ENCODE data around the gene MORF4L1.
"Not testable (repeated sequence)": the region's sequence is repeated elsewhere in the genome, so short reads cannot be mapped to it uniquely, and the experiment has no call there.

MORF4L1 gene

DNA sequence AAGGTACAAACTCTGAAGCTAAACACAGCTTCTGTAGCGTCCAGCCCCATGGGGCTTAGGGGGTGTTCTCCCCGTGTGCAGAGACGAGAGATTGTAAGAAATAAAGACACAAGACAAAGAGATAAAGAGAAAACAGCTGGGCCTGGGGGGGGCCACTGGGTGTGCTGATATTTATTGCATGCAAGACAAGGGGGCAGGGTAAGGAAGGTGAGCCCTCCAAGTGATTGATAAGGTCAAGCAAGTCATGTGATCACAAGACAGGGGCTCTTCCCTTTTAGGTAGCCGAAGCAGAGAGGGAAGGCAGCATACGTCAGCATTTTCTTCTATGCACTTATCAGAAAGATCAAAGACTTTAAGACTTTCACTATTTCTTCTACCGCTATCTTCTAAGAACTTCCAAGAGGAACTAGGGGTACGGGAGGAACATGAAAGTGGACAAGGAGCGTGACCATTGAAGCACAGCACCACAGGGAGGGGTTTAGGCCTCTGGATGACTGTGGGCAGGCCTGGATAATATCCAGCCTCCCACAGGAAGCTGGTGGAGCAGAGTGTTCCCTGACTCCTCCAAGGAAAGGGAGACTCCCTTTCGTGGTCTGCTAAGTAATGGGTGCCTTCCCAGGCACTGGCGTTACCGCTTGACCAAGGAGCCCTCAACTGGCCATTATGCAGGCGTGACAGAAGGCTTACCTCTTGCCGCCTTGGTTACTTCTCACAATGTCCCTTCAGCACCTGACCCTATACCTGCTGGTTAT, 29.8 kb downstream of the MORF4L1 start:
- not testable (repeated sequence) for DNase-seq

GRCh38 chr15:78904599-78905358, 32.1 kb downstream of the MORF4L1 start:
- DNase-seq = no peak

GRCh38 chr15:78906316-78906620, 33.6 kb downstream of the MORF4L1 start:
- DNase-seq = peak; percentile 38

- no peak for DNase-seq
These were observed 34.9 kb downstream of the MORF4L1 start for GRCh38 chr15:78907577-78907976.

DNA sequence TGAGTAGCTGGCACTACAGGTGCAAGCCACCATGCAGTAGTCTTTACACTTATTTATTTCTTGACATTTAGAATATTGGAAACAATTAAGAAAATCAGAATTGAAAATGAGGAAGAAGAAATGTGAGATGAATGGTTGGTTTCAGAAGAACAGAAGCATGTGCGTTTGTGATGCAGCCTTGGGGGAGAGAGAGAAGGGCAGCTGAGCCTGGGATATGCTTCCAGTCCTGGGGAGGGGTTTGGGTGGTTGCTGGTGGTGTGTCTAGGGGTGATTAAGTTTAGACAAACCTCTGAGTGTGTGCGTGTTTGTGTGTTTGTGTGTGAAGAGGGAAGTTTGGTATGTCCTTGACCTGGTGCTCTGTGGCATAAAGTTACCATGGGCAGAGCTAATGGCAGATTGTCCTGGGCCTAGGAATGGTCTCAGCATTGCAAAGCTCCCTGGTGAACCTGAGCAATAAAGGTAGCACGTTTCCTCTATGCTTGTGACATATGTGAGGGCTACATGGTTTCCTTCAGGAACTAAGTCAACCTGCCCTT, 36.5 kb downstream of the MORF4L1 start:
- no peak for DNase-seq

GRCh38 chr15:78909791-78910228, 37.1 kb downstream of the MORF4L1 start:
- peak; percentile 57 for DNase-seq

DNA sequence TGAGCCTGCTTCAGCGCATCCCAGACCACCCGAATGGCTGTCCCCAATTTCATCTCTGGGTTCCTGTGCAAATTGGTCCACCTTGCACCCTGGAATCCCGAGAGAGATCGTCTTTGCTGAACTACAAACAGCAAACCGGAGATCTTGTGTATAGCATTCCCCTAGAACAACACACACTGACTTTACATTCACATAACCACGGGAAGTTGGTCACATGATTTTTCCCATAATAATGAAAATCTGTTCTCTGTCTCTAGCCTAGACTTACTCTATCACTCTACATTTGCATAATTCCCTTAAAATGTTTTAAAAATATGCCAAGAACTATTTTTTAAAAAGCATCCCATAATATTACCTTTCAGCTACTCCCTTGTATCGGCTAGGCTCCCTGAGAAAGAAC, 37.6 kb downstream of the MORF4L1 start:
- DNase-seq = no peak

DNA sequence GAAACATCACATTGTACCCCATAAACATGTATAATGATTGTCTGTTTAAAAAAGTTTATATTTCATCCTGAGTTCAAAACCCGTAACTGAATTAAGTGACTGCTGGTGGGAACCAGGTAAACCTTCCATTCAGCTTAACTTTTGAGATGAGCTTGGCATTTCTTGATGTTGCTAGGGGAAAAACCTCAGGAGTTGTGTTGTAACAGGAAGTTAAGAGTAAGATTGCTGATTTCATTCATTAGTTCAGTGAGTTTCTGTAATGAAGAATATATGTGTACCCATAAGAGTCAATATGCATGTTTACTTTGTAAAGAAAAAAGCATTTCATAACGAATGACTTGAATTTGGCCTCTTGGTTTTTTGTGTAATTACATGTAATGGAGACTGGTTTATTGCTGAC, 39.6 kb downstream of the MORF4L1 start:
- DNase-seq = no peak

DNA sequence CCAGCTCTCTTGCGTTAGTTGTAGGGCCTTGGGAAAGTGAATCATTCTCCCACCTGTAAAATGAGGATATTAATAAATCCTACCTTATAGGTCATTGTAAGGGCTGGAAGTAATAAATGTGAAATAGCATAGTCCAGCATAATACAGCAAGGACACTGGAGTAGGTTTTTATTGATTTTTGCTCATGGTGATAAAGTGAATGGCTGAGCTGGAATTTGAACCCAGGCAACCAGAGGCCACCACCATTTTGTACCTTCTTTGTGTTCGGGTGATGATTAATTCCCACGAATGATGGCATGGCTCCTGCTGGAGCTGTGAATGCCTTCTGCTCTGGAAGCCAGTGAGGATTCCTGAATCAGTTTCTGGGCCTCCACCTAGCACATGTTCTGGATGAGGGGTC, 40.3 kb downstream of the MORF4L1 start:
- no peak for DNase-seq

DNA sequence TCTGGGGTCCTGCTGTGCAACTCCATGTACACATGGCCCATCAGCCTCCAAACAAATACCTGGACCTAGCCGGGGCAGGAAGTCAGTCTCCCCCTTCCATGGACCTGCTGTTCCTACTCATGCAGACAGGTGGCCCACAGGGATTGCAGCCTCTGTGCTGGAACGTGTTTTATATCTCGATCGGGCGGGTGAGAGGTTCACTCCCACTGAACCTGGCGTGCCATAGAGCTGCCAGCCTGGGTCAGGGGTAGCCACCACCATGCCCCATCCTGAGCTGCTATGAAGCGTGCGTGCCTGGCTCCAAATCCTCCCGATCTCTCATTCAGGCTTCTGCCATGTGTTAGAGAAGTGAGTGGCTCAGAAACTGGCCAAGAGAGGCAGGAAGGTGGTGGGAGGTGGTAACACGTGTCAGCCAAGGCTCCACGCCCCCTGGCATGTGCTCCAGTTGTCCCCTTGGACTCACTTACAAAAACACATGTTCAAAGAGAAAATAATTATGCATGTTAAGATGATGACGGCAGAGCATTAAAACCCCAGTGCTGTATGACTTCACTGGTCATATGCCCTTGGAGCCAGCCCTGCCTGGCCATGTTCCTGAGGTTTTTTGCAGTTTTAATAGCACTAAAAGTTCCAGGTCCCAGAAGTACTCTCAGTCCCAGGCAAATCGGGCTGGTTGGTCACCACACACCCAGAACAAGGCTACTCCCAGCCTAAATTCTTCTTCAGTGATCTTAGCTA, 41.5 kb downstream of the MORF4L1 start:
- DNase-seq = no peak

- peak; percentile 32 for DNase-seq
These were observed 42.8 kb downstream of the MORF4L1 start for GRCh38 chr15:78915341-78916087.

GRCh38 chr15:78916088-78916487, 43.4 kb downstream of the MORF4L1 start:
- DNase-seq = no peak

GRCh38 chr15:78917888-78918287, 45.2 kb downstream of the MORF4L1 start:
- DNase-seq = no peak

- DNase-seq = no peak
These were observed 48.8 kb downstream of the MORF4L1 start for GRCh38 chr15:78921517-78921916.

DNA sequence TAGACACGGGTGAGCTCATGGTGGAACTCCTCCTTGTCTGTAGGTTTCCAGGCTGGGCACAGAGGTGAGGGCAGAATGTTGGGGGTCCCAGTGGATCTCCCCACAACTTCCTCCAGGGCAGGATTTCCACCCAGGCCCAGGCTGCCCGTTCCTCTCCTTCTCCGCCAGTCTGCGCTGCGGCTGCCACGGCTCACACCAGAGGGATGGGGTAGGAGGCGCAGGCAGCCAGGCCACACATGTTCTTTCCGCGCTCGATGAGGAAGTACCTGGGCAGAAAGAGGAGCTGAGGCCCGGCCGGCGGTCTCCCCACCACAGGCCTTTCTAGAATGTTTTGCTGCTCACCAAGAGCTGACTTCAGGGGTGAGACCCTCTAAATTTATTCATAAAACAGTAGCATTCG, 49.2 kb downstream of the MORF4L1 start:
- DNase-seq = no peak

DNA sequence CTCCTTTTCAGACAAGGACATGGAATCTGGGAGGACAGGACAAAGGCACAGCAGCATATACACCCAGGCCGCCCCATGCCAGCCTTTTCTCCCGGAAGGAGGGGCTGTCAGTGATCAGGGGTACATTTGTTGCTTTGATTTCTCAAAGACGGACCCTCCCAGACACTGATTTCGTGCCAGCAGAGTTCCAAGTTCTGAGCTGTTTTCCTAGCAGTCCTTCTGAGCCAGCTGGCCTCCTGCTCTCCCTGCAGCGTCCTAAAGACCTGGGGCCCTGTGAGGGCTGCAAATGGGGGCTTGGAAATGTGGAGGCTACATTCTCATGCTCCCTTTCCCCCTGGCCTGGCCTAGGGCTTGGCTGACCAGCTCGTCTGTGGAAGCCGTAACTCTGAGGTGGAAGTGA, 49.8 kb downstream of the MORF4L1 start:
- DNase-seq = no peak

- no peak for DNase-seq
These were observed 50.3 kb downstream of the MORF4L1 start for GRCh38 chr15:78923015-78923414.

- no peak for DNase-seq
These were observed 51.0 kb downstream of the MORF4L1 start for GRCh38 chr15:78923480-78924360.

DNA sequence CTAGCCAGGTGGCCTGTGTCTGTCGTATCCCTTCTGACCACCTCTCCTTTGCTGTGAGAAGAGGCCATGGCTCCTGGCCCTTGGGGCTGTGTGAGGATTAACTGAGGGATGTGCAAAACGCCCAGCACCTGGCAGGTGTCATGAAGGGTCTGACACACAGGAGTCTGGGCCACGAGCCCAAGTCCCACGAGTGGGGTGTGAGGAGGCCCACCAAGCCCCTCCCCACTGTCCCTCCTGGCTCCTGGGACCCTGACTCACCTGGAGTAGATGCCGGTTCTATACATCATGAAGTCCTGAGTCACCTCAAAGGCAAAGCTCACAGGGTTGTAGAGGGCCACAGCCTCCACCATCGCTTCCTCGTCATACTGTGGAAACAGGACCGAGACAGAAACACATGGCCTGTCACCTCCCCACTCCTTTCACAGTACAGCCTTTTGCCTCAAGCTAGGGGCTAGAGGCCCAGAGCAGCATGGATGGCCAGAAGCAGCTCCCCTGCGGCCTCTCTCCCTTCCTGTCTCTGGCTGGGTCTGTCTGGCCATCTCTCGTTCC, 52.5 kb downstream of the MORF4L1 start:
- no peak for DNase-seq

- DNase-seq = no peak
These were observed 53.5 kb downstream of the MORF4L1 start for GRCh38 chr15:78925956-78926743.
